ENCODE measurements around the gene PFN2.
"Not testable (repeated sequence)": the region's sequence is repeated elsewhere in the genome, so short reads cannot be mapped to it uniquely, and the experiment has no call there.

Gene PFN2

GRCh38 chr3:149968216-149968615 lies 2.5 kb downstream of the PFN2 start:
- no peak for DNase-seq (ENCODE audit: low read depth)

- DNase-seq (ENCODE audit: low read depth), result no peak
Measured at GRCh38 chr3:149967086-149967685, 3.5 kb downstream of the PFN2 start.

- no peak for DNase-seq (ENCODE audit: low read depth)
Measured at GRCh38 chr3:149965278-149965677, 5.4 kb downstream of the PFN2 start.

GRCh38 chr3:149964291-149964690 lies 6.4 kb downstream of the PFN2 start:
- no peak for DNase-seq (ENCODE audit: low read depth)

- DNase-seq (ENCODE audit: low read depth), result no peak
Measured at GRCh38 chr3:149963485-149963884, 7.2 kb downstream of the PFN2 start.

- no peak for DNase-seq (ENCODE audit: low read depth)
Measured at GRCh38 chr3:149959443-149959842, 11.3 kb downstream of the PFN2 start.

- no peak for DNase-seq (ENCODE audit: low read depth)
Measured at GRCh38 chr3:149958171-149958796, 12.4 kb downstream of the PFN2 start.

- DNase-seq (ENCODE audit: low read depth), result no peak
Measured at GRCh38 chr3:149957361-149958125, 13.2 kb downstream of the PFN2 start.

- DNase-seq (ENCODE audit: low read depth), result no peak
Measured at GRCh38 chr3:149955449-149955848, 15.2 kb downstream of the PFN2 start.

GRCh38 chr3:149954812-149955211 lies 15.9 kb downstream of the PFN2 start:
- DNase-seq (ENCODE audit: low read depth), result no peak

GRCh38 chr3:149949181-149949580 lies 21.5 kb downstream of the PFN2 start:
- DNase-seq (ENCODE audit: low read depth), result no peak

- no peak for DNase-seq (ENCODE audit: low read depth)
Measured at GRCh38 chr3:149947231-149947630, 23.5 kb downstream of the PFN2 start.

- DNase-seq (ENCODE audit: low read depth), result not testable (repeated sequence)
Measured at GRCh38 chr3:149943966-149944365, 26.7 kb downstream of the PFN2 start.

GRCh38 chr3:149942409-149942808 lies 28.3 kb downstream of the PFN2 start:
- DNase-seq (ENCODE audit: low read depth), result no peak

GRCh38 chr3:149941946-149942345 lies 28.7 kb downstream of the PFN2 start:
- no peak for DNase-seq (ENCODE audit: low read depth)

- DNase-seq (ENCODE audit: low read depth), result no peak
Measured at GRCh38 chr3:149941186-149941585, 29.5 kb downstream of the PFN2 start.

GRCh38 chr3:149938392-149939055 lies 32.2 kb downstream of the PFN2 start:
- DNase-seq (ENCODE audit: low read depth), result not testable (repeated sequence)

- DNase-seq (ENCODE audit: low read depth), result peak; percentile 19
Measured at GRCh38 chr3:149936812-149937230, 33.9 kb downstream of the PFN2 start.

GRCh38 chr3:149934524-149934923 lies 36.2 kb downstream of the PFN2 start:
- DNase-seq (ENCODE audit: low read depth), result no peak

- no peak for DNase-seq (ENCODE audit: low read depth)
Measured at GRCh38 chr3:149933858-149934257, 36.8 kb downstream of the PFN2 start.

- DNase-seq (ENCODE audit: low read depth), result no peak
Measured at GRCh38 chr3:149933008-149933407, 37.7 kb downstream of the PFN2 start.

GRCh38 chr3:149920119-149920518 lies 50.6 kb downstream of the PFN2 start:
- no peak for DNase-seq (ENCODE audit: low read depth)

- DNase-seq (ENCODE audit: low read depth), result no peak
Measured at GRCh38 chr3:149919509-149919908, 51.2 kb downstream of the PFN2 start.

All from T follicular helper cell (primary cell).